GM12878 (cell line): ENCODE measurements around the gene DUS1L. TPM values are rescaled to one million over a fixed set of nuclear protein-coding genes. Genes with fewer than 3 reads are reported as not detected.

Experiments
- ATAC-seq: fragments of 200-7000 bp; cut with Tn5 transposase; 3 replicates; pipeline ENCODE4 v1.9.1; 2020; ENCODE audit warnings: mild to moderate bottlenecking, moderate library complexity
- BruUV-seq: library from RNA; stranded (reverse); fragments of 400-500 nt; replicated peaks from 2 replicates; lab custom pipeline; 2021; lab: Mats Ljungman, UMichigan
- CTCF ChIA-PET: fragments of 300-600 bp; sonication (Branson Sonifier 250); formaldehyde crosslinking; extraction: SDS; loops from one replicate; lab custom pipeline; 2021; ENCODE audit warnings: inconsistent platforms; lab: Yijun Ruan, JAX
- POLR2A ChIA-PET: fragments of 350-600 bp; formaldehyde crosslinking; extraction: SDS; loops from one replicate; lab custom pipeline; 2021; ENCODE audit warnings: inconsistent platforms; lab: Charles Lee
- RAD21 ChIA-PET: fragments of 300-600 bp; sonication (Branson Sonifier 250); formaldehyde crosslinking; loops from one replicate; lab custom pipeline; 2023; ENCODE audit warnings: antibody characterized with exemption; ENCODE audit not compliant: unreplicated experiment; lab: Charles Lee
- SMC1A ChIA-PET: fragments of 300-600 bp; sonication (Branson Sonifier 250); formaldehyde crosslinking; loops from one replicate; lab custom pipeline; 2023; ENCODE audit not compliant: unreplicated experiment, uncharacterized antibody; lab: Charles Lee
- DNase-seq: peaks from one replicate; pipeline ENCODE4 v3.0.0-alpha.2; 2011; ENCODE audit warnings: low read depth, low spot score
- FAIRE-seq: peaks from 3 replicates; lab custom pipeline; 2011; peaks lifted over from hg19 to GRCh38; lab: Jason Lieb, UNC
- H2AFZ ChIP-seq: 2 replicates; pipeline ENCODE4 v1.6.0; 2011; ENCODE audit warnings: low read depth, low read length, control low read depth; ENCODE audit not compliant: control insufficient read depth
- H3K27ac ChIP-seq: 2 replicates; pipeline ENCODE4 v1.5.1; 2011; ENCODE audit warnings: control low read depth; ENCODE audit not compliant: control insufficient read depth, insufficient read depth
- H3K27me3 ChIP-seq, 2 experiments: replicated peaks in 1 of 2; 2 replicates each; pipeline versions ENCODE4 v1.6.0 to v1.6.1; 2011; ENCODE audit warnings: low read length in 1 of 2; ENCODE audit not compliant: control insufficient read depth in 2 of 2, insufficient read depth in 2 of 2
- H3K36me3 ChIP-seq, 2 experiments: 2 replicates each; pipeline ENCODE4 v1.5.1; 2011; ENCODE audit warnings: low read length in 1 of 2; ENCODE audit not compliant: control insufficient read depth in 2 of 2, insufficient read depth in 2 of 2
- H3K4me1 ChIP-seq: 2 replicates; pipeline ENCODE4 v1.6.1; 2011; ENCODE audit warnings: mild to moderate bottlenecking, low read length, moderate library complexity, mixed read lengths; ENCODE audit not compliant: control insufficient read depth, insufficient read depth
- H3K4me2 ChIP-seq: 2 replicates; pipeline ENCODE4 v1.6.0; 2011; ENCODE audit warnings: control low read depth; ENCODE audit not compliant: control insufficient read depth, insufficient read depth
- H3K4me3 ChIP-seq: fragments of 200-600 bp; sonication (generic); 2 replicates; pipeline ENCODE4 v1.5.1; 2016
- H3K79me2 ChIP-seq: 2 replicates; pipeline ENCODE4 v1.6.0; 2011; ENCODE audit warnings: low read length; ENCODE audit not compliant: control insufficient read depth, insufficient read depth
- H3K9ac ChIP-seq: 2 replicates; pipeline ENCODE4 v1.8.0; 2011; ENCODE audit warnings: low read length, control low read depth, mixed read lengths; ENCODE audit not compliant: control insufficient read depth, insufficient read depth
- H3K9me3 ChIP-seq: replicated peaks from 3 replicates; pipeline ENCODE4 v1.5.1; 2011; ENCODE audit warnings: mild to moderate bottlenecking, low read length; ENCODE audit not compliant: control insufficient read depth, insufficient read depth
- H4K20me1 ChIP-seq: 2 replicates; pipeline ENCODE4 v1.6.0; 2011; ENCODE audit not compliant: control insufficient read depth, insufficient read depth
- CBX5 ChIP-seq: sonication (generic); IDR thresholded peaks from 2 replicates; pipeline ENCODE4 v1.6.1; 2016; ENCODE audit warnings: low read depth, moderate library complexity, mild to moderate bottlenecking, inconsistent platforms
- IRF5 ChIP-seq: fragments of 450-650 bp; IDR thresholded peaks from 2 replicates; pipeline ENCODE4 v1.6.1; 2017; ENCODE audit warnings: borderline replicate concordance
- SPI1 ChIP-seq: IDR thresholded peaks from 2 replicates; pipeline ENCODE4 v1.6.1; 2011; ENCODE audit warnings: low read depth, mild to moderate bottlenecking, low read length, moderate library complexity, borderline replicate concordance; ENCODE audit not compliant: insufficient read depth
- TCF7 ChIP-seq: IDR thresholded peaks from 2 replicates; pipeline ENCODE4 v1.6.1; 2014; ENCODE audit warnings: antibody characterized with exemption, borderline replicate concordance
- ZBED1 ChIP-seq: IDR thresholded peaks from 2 replicates; pipeline ENCODE4 v1.6.1; 2016; ENCODE audit warnings: borderline replicate concordance
- WGBS: methylation state at CpG from one replicate; pipeline ENCODE4 v1.1.6; 2016; ENCODE audit warnings: low lambda C conversion rate; ENCODE audit not compliant: insufficient replicate concordance, insufficient coverage; ENCODE audit errors: missing lambda C conversion rate; 5-methylcytosine and 5-hydroxymethylcytosine counted together
- in situ Hi-C: fragments of 300-500 bp; cut with MboI; formaldehyde crosslinking; loops from 9 replicates; pipeline ENCODE4 v1.14.3; 2018; ENCODE audit warnings: mixed read lengths
- intact Hi-C: fragments of 100-400 bp; cut with micrococcal nuclease; formaldehyde crosslinking; loops from one replicate; pipeline ENCODE4 v1.14.2; 2022; ENCODE audit not compliant: unreplicated experiment
- polyA plus RNA-seq, 11 experiments: library from polyadenylated mRNA; depleted of rRNA in 4 of 11; unstranded in 6 of 11; stranded (reverse) in 5 of 11; fragments of >200 nt; fragmentation: Nextera tagmentation in 4 of 11; fragmentation: Illumina TruSeq in 1 of 11; extraction: Ambion mirVana in 4 of 11; extraction: Trizol in 1 of 11; gene quantifications; 1 replicate in 1 of 11; 2 replicates in 10 of 11; pipeline versions ENCODE4 v1.2.1 to v1.2.3, GENCODE V29; 2011 to 2016; ENCODE audit warnings: inconsistent platforms in 2 of 11, missing spikeins in 2 of 11, low read depth in 1 of 11
- total RNA-seq, 4 experiments: library from RNA; depleted of rRNA in 3 of 4; stranded (reverse); fragments of >200 nt in 3 of 4; fragmentation: Illumina TruSeq in 1 of 4; extraction: Trizol in 1 of 4; gene quantifications; 2 replicates each; pipeline versions ENCODE4 v1.2.1 to v1.2.3, GENCODE V29; 2013 to 2021

The DUS1L gene
- total and polyA plus RNA-seq, 10 of the 15 experiments (the other 5 are each of a cell fraction or from before 2014, with no cell fraction given): 6.1 to 157 (median 44.5) TPM

DNA sequence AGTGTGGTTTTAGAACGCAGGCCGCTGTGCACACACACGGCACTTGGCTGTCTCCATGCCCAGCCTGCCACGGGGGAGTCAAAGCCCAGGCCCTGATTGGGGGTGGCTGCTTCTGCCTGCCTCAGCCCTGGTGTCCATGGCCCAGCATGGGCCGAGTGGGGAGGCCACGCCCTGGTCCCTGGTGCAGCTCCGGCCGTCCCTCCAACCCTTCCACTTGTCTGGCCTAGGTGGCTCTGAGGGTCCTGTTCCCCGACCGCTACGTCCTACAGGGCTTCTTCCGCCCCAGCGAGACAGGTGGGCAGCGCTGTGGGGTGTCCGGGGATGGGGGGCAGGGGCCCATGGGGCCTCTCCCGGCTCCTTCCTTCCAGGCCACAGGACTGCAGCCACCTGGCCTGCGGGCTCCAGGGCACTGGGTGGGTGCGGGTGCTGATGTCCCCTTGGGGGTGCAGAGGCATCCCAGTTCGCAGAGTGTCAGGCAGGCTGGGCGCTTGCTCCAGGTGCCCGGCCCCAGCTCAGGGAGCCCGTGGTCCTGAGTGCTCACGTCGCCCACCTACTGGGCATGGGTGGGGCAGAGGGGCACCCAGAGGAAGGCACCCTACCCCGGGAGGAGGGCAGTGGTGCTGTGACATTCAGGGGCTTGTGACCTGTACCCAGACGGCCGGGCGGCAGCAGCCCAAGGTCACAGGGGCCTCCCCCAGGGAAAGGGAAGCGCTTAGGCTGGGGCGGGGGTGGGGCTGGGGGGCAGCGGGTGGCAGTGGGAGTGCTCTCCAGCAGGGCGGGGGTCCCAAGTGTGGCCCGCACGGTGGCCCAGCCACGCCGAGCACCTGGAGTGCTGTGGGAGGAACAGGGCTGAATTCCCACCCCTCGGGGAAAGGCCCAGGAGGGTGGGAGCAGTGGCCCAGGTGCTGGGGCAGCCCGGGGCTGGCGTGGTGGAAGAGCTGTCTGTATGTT lies 54.8 kb downstream of the DUS1L start (continued):
- TF ChIP-seq CBX5: no peak
- TF ChIP-seq, all 136 proteins: peak for 1

DNA sequence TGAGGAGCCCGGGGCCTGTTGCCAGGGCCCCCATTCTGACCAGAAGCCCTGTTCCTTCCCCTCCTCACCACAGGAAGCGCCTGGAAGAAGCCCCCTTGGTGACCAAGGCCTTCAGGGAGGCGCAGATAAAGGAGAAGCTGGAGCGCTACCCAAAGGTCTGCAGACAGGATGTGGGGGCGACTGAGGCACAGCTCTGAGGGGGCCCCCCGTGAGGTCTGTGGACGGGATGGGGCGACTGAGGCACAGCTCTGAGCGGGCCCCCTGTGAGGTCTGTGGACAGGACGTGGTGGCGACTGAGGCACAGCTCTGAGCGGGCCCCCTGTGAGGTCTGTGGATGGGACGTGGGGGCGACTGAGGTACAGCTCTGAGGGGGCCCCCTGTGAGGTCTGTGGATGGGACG lies 56.2 kb downstream of the DUS1L start:
- Histone ChIP-seq H3K4me2 (no peak overlapping the region), H4K20me1 (no peaks in the 10 kb centered on the region), H3K36me3 (no peaks in the 10 kb centered on the region), H3K9me3 (no peaks in the 10 kb centered on the region), H3K9ac (no peak overlapping the region), H3K27ac (no peak overlapping the region), H3K4me3 (no peak overlapping the region), H2AFZ (no peak overlapping the region), H3K4me1 (no peaks in the 10 kb centered on the region), H3K27me3 (no peaks in the 10 kb centered on the region), H3K79me2 (no peaks in the 10 kb centered on the region)
- ChIA-PET CTCF (interaction anchor here (0.8 kb wide), 1 partner anchor 11 kb away, joined by 4 read pairs; no protein-coding TSS in a partner anchor), RAD21 (no interaction called here), SMC1A (no interaction called here), POLR2A (no interaction called here)
- 73% methylated on average over 13 of the region's 15 CpGs for WGBS
- in situ Hi-C loops (no loop called here), intact Hi-C loops (no loop called here)
- DNase-seq (no peak), FAIRE-seq (no peak), ATAC-seq (no peak)
- BruUV-seq: no TSS peak
- TF ChIP-seq IRF5 (no peak), TCF7 (no peak), ZBED1 (no peak), SPI1 (no peak)
